Endodermal cell (in vitro differentiated cells): ENCODE measurements around the gene INTS1. TPM values are rescaled to one million over a fixed set of nuclear protein-coding genes. Genes with fewer than 3 reads are reported as not detected.

Experiments
- DNase-seq: peaks from one replicate; pipeline ENCODE4 v3.0.0-alpha.2; 2017
- H3K27ac ChIP-seq: 2 replicates; pipeline ENCODE4 v1.5.1; 2013; ENCODE audit warnings: mild to moderate bottlenecking, low read depth, low read length, moderate library complexity
- H3K27me3 ChIP-seq: 2 replicates; pipeline ENCODE4 v1.6.1; 2013; ENCODE audit warnings: mild to moderate bottlenecking, low read length, moderate library complexity; ENCODE audit not compliant: insufficient read depth, control insufficient read depth, poor library complexity, severe bottlenecking
- H3K36me3 ChIP-seq: 2 replicates; pipeline ENCODE4 v1.7.0; 2013; ENCODE audit warnings: mild to moderate bottlenecking, low read length, moderate library complexity; ENCODE audit not compliant: control insufficient read depth, insufficient read depth
- H3K4me1 ChIP-seq: one replicate; pipeline ENCODE4 v1.7.0; 2013; ENCODE audit warnings: low read length; ENCODE audit not compliant: control insufficient read depth, insufficient read depth
- H3K4me3 ChIP-seq: 2 replicates; pipeline ENCODE4 v1.5.1; 2013; ENCODE audit warnings: mild to moderate bottlenecking, low read length, moderate library complexity
- H3K9ac ChIP-seq: 2 replicates; pipeline ENCODE4 v1.6.1; 2013; ENCODE audit warnings: mild to moderate bottlenecking, low read length, moderate library complexity; ENCODE audit not compliant: poor library complexity, severe bottlenecking; ENCODE audit errors: extremely low read depth
- H3K9me3 ChIP-seq: 2 replicates; pipeline ENCODE4 v1.6.1; 2013; ENCODE audit warnings: mild to moderate bottlenecking, low read length, moderate library complexity; ENCODE audit not compliant: control insufficient read depth
- H3K27ac Mint-ChIP-seq: 2 replicates; pipeline ENCODE4 v1.8.0; 2020; ENCODE audit warnings: mixed read lengths
- H3K27me3 Mint-ChIP-seq: 2 replicates; pipeline ENCODE4 v1.8.0; 2021; ENCODE audit warnings: mild to moderate bottlenecking, mixed read lengths; ENCODE audit not compliant: insufficient read depth
- H3K36me3 Mint-ChIP-seq: 2 replicates; pipeline ENCODE4 v1.8.0; 2020; ENCODE audit warnings: low read depth, mixed read lengths
- H3K4me1 Mint-ChIP-seq: 2 replicates; pipeline ENCODE4 v1.8.0; 2020; ENCODE audit warnings: mixed read lengths
- H3K4me3 Mint-ChIP-seq: 2 replicates; pipeline ENCODE4 v1.8.0; 2020; ENCODE audit warnings: mild to moderate bottlenecking, moderate library complexity, mixed read lengths
- H3K9me3 Mint-ChIP-seq: 2 replicates; pipeline ENCODE4 v1.8.0; 2020; ENCODE audit warnings: mild to moderate bottlenecking, mixed read lengths
- CTCF ChIP-seq: fragments of 200-600 bp; sonication (generic); conservative IDR thresholded peaks from 2 replicates; pipeline ENCODE4 v1.5.0; 2021; ENCODE audit warnings: antibody characterized with exemption, mild to moderate bottlenecking
- WGBS, 2 experiments: methylation state at CpG; one replicate each; pipeline versions ENCODE4 v1.1.5 to v1.1.7; 2013; ENCODE audit warnings: missing lambda C conversion rate in 2 of 2, mixed read lengths in 1 of 2; ENCODE audit not compliant: insufficient coverage in 1 of 2, insufficient read length in 1 of 2; 5-methylcytosine and 5-hydroxymethylcytosine counted together
- total RNA-seq, 2 donors: library from RNA; stranded (reverse); fragmentation: NEBNext Ultra II Directional in 1 of 2; extraction: Animal tissue kit (Norgen Biotek cat#: 25700) in 1 of 2; gene quantifications; 2 replicates in 1 of 2; 3 replicates in 1 of 2; pipeline ENCODE4 v1.2.1, GENCODE V29; 2021

INTS1 gene
- total RNA-seq, 2 donors from 2014 or later: 145 to 178 TPM

GRCh38 chr7:1479287-1479686 is 24.9 kb downstream of the INTS1 start:
- H3K27ac ChIP-seq: no peak overlapping the region
- H3K27ac Mint-ChIP-seq: no peak overlapping the region
- peaks cover 25% of the 10 kb centered on the region for H3K36me3 Mint-ChIP-seq
- no peak overlapping the region for H3K9ac ChIP-seq
- H3K4me1 Mint-ChIP-seq: no peaks in the 10 kb centered on the region
- H3K36me3 ChIP-seq: peaks cover 10% of the 10 kb centered on the region
- no peaks in the 10 kb centered on the region for H3K27me3 Mint-ChIP-seq
- no peak overlapping the region for H3K4me3 Mint-ChIP-seq
- no peaks in the 10 kb centered on the region for H3K9me3 ChIP-seq
- TF ChIP-seq CTCF: no peak
- no peak overlapping the region for H3K4me3 ChIP-seq
- no peaks in the 10 kb centered on the region for H3K4me1 ChIP-seq
- H3K9me3 Mint-ChIP-seq: no peaks in the 10 kb centered on the region
- WGBS, 2 experiments: 94 to 96% methylated on average over 18 to 24 of the region's 24 CpGs
- no peaks in the 10 kb centered on the region for H3K27me3 ChIP-seq
- no peak for DNase-seq

GRCh38 chr7:1478480-1478879 is 25.7 kb downstream of the INTS1 start:
- no peaks in the 10 kb centered on the region for H3K27me3 ChIP-seq
- H3K9me3 ChIP-seq: no peaks in the 10 kb centered on the region
- no peak overlapping the region for H3K27ac ChIP-seq
- WGBS, 2 experiments: 80 to 91% methylated on average over 7 to 19 of the region's 19 CpGs
- H3K4me1 ChIP-seq: no peaks in the 10 kb centered on the region
- Mint-ChIP-seq H3K36me3 (peaks cover 24% of the 10 kb centered on the region), H3K4me3 (no peak overlapping the region), H3K4me1 (no peaks in the 10 kb centered on the region), H3K27me3 (no peaks in the 10 kb centered on the region), H3K27ac (no peak overlapping the region), H3K9me3 (no peaks in the 10 kb centered on the region)
- DNase-seq: no peak
- TF ChIP-seq CTCF: no peak
- H3K36me3 ChIP-seq: peaks cover 16% of the 10 kb centered on the region
- H3K9ac ChIP-seq: no peak overlapping the region
- H3K4me3 ChIP-seq: no peak overlapping the region

GRCh38 chr7:1476859-1477258 is 27.3 kb downstream of the INTS1 start:
- Histone ChIP-seq H3K9me3 (no peaks in the 10 kb centered on the region), H3K4me1 (no peaks in the 10 kb centered on the region), H3K4me3 (no peak overlapping the region), H3K27ac (no peak overlapping the region), H3K27me3 (no peaks in the 10 kb centered on the region), H3K9ac (no peak overlapping the region), H3K36me3 (peaks cover 28% of the 10 kb centered on the region)
- H3K27me3 Mint-ChIP-seq: no peaks in the 10 kb centered on the region
- DNase-seq: no peak
- H3K36me3 Mint-ChIP-seq: peaks cover 25% of the 10 kb centered on the region
- H3K9me3 Mint-ChIP-seq: no peaks in the 10 kb centered on the region
- H3K4me3 Mint-ChIP-seq: no peak overlapping the region
- H3K27ac Mint-ChIP-seq: no peak overlapping the region
- WGBS, 2 experiments: 95% methylated on average over 10 to 15 of the region's 15 CpGs
- no peaks in the 10 kb centered on the region for H3K4me1 Mint-ChIP-seq
- no peak for TF ChIP-seq CTCF
